Measurements from ENCODE around the gene NUDT9.

NUDT9 gene

GRCh38 chr4:87499403-87500091 lies 77.2 kb downstream of the NUDT9 start:
- H3K4me3 Mint-ChIP-seq, result no peak overlapping the region

GRCh38 chr4:87500092-87500462 lies 77.7 kb downstream of the NUDT9 start:
- H3K4me1 Mint-ChIP-seq (ENCODE audit: low read depth), result peaks cover 3% of the 10 kb centered on the region
- H3K27me3 Mint-ChIP-seq, result peaks cover 2% of the 10 kb centered on the region
- H3K4me3 Mint-ChIP-seq, result no peak overlapping the region
- no peaks in the 10 kb centered on the region for H3K36me3 Mint-ChIP-seq
- no peaks in the 10 kb centered on the region for H3K9me3 Mint-ChIP-seq (ENCODE audit: low read depth)
- no peak overlapping the region for H3K27ac Mint-ChIP-seq

More at GRCh38 chr4:87499403-87500091, 77.2 kb downstream of the NUDT9 start:
- Mint-ChIP-seq H3K36me3 (no peaks in the 10 kb centered on the region), H3K27me3 (peaks cover 2% of the 10 kb centered on the region), H3K4me1 (ENCODE audit: low read depth) (peaks cover 3% of the 10 kb centered on the region), H3K27ac (no peak overlapping the region), H3K9me3 (ENCODE audit: low read depth) (no peaks in the 10 kb centered on the region)

- peaks cover 2% of the 10 kb centered on the region for H3K27me3 Mint-ChIP-seq
- H3K4me1 Mint-ChIP-seq (ENCODE audit: low read depth), result peaks cover 3% of the 10 kb centered on the region
- H3K27ac Mint-ChIP-seq, result no peak overlapping the region
- H3K36me3 Mint-ChIP-seq, result no peaks in the 10 kb centered on the region
- H3K4me3 Mint-ChIP-seq, result no peak overlapping the region
- H3K9me3 Mint-ChIP-seq (ENCODE audit: low read depth), result no peaks in the 10 kb centered on the region
Observed at GRCh38 chr4:87502580-87503238, 80.3 kb downstream of the NUDT9 start.

GRCh38 chr4:87505862-87506261 lies 83.5 kb downstream of the NUDT9 start:
- Mint-ChIP-seq H3K4me3 (no peak overlapping the region), H3K27me3 (peaks cover 2% of the 10 kb centered on the region), H3K9me3 (ENCODE audit: low read depth) (no peaks in the 10 kb centered on the region), H3K27ac (no peak overlapping the region), H3K4me1 (ENCODE audit: low read depth) (no peaks in the 10 kb centered on the region), H3K36me3 (no peaks in the 10 kb centered on the region)

GRCh38 chr4:87506974-87507701 lies 84.8 kb downstream of the NUDT9 start:
- no peaks in the 10 kb centered on the region for H3K36me3 Mint-ChIP-seq
- H3K9me3 Mint-ChIP-seq (ENCODE audit: low read depth), result no peaks in the 10 kb centered on the region
- peaks cover 2% of the 10 kb centered on the region for H3K27me3 Mint-ChIP-seq
- H3K4me3 Mint-ChIP-seq, result no peak overlapping the region
- no peak overlapping the region for H3K27ac Mint-ChIP-seq
- no peaks in the 10 kb centered on the region for H3K4me1 Mint-ChIP-seq (ENCODE audit: low read depth)

Data from activated naive CD8-positive, alpha-beta T cell (primary cell).